H1 (cell line): ENCODE data around the gene DLG1.

Source experiments
- BACH1 ChIP-seq: IDR thresholded peaks from 2 replicates; pipeline ENCODE4 v1.6.1; 2012; ENCODE audit warnings: low read length, improper control_type of control experiment
- CTCF ChIP-seq, 3 experiments: IDR thresholded peaks; 1 replicate in 2 of 3; 2 replicates in 1 of 3; pipeline versions ENCODE4 v1.5.1 to v1.6.1; 2011; ENCODE audit warnings: low read length in 3 of 3, mild to moderate bottlenecking in 3 of 3, inconsistent platforms in 2 of 3, low read depth in 1 of 3, moderate library complexity in 1 of 3; ENCODE audit not compliant: insufficient read depth in 1 of 3; ENCODE audit errors: control extremely low read depth in 1 of 3
- EP300 ChIP-seq, 2 experiments: IDR thresholded peaks; 1 replicate in 1 of 2; 2 replicates in 1 of 2; pipeline ENCODE4 v1.6.1; 2011 to 2012; ENCODE audit warnings: low read depth in 2 of 2, low read length in 2 of 2, mild to moderate bottlenecking in 2 of 2, borderline replicate concordance in 1 of 2, inconsistent platforms in 1 of 2, moderate library complexity in 1 of 2
- POLR2A ChIP-seq, 2 experiments: IDR thresholded peaks; 1 replicate in 1 of 2; 2 replicates in 1 of 2; pipeline ENCODE4 v1.6.1; 2011; ENCODE audit warnings: low read depth in 2 of 2, low read length in 2 of 2, mild to moderate bottlenecking in 2 of 2; ENCODE audit errors: control extremely low read depth in 1 of 2
- RNF2 ChIP-seq: fragments of 200-900, 300-1000 bp; sonication (generic); IDR thresholded peaks from 2 replicates; pipeline ENCODE4 v1.7.1; 2016; ENCODE audit warnings: borderline replicate concordance, low read depth, mild to moderate bottlenecking, antibody characterized with exemption, low read length; ENCODE audit not compliant: poor library complexity, severe bottlenecking; ENCODE audit errors: missing control alignments
- SP1 ChIP-seq: IDR thresholded peaks from 2 replicates; pipeline ENCODE4 v1.6.1; 2011; ENCODE audit warnings: low read depth, low read length
- SUZ12 ChIP-seq: fragments of 200-600 bp; sonication (generic); IDR thresholded peaks from 2 replicates; pipeline ENCODE4 v1.6.1; 2012; ENCODE audit warnings: mild to moderate bottlenecking, inconsistent platforms, low read length, moderate library complexity, mixed read lengths
- TF ChIP-seq, protein P1 (sequence below): IDR thresholded peaks from 2 replicates; pipeline ENCODE4 v1.6.1; 2011; ENCODE audit warnings: low read depth, mild to moderate bottlenecking, low read length; ENCODE audit not compliant: insufficient read depth

GRCh38 chr3:197085137-197085536 lies 213.3 kb downstream of the DLG1 start:
- TF ChIP-seq CTCF (IDR thresholded peaks at IDR 0.05; ENCODE audit: control extremely low read depth in 1 of 3, insufficient read depth in 1 of 3, low read depth in 1 of 3, low read length in 3 of 3) (no peak), SP1 (no peak), POLR2A (IDR thresholded peaks at IDR 0.05; ENCODE audit: control extremely low read depth in 1 of 2, low read depth in 2 of 2, low read length in 2 of 2) (no peak), RNF2 (no peak), BACH1 (no peak), EP300 (IDR thresholded peaks at IDR 0.05; ENCODE audit: borderline replicate concordance in 1 of 2, low read depth in 2 of 2, low read length in 2 of 2) (no peak), SUZ12 (no peak)
- TF ChIP-seq, protein P1, sequence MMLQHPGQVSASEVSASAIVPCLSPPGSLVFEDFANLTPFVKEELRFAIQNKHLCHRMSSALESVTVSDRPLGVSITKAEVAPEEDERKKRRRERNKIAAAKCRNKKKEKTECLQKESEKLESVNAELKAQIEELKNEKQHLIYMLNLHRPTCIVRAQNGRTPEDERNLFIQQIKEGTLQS, result no peak
